HepG2 (cell line): ENCODE data around the gene C4orf36. TPM values are rescaled to one million over a fixed set of nuclear protein-coding genes. Genes with fewer than 3 reads are reported as not detected.

Experiments
- KDM5B ChIP-seq: sonication (generic); formaldehyde crosslinking; IDR thresholded peaks from 2 replicates; pipeline ENCODE4 v1.4.0; 2020; ENCODE audit warnings: missing genetic modification reagents, mild to moderate bottlenecking, borderline replicate concordance
- MTF1 ChIP-seq: sonication (generic); formaldehyde crosslinking; IDR thresholded peaks from 2 replicates; pipeline ENCODE4 v1.5.0; 2020; ENCODE audit warnings: missing genetic modification reagents
- MXD4 ChIP-seq: IDR thresholded peaks from 2 replicates; pipeline ENCODE4 v1.6.1; 2016; ENCODE audit warnings: mild to moderate bottlenecking, missing biosample characterization, missing genetic modification reagents
- MYC ChIP-seq: sonication (generic); formaldehyde crosslinking; IDR thresholded peaks from 2 replicates; pipeline ENCODE4 v1.9.0; 2021; ENCODE audit warnings: missing genetic modification reagents, borderline replicate concordance
- MYNN ChIP-seq: sonication (generic); formaldehyde crosslinking; IDR thresholded peaks from 2 replicates; pipeline ENCODE4 v1.4.0; 2020; ENCODE audit warnings: mild to moderate bottlenecking, low read depth, missing genetic modification reagents
- NFYC ChIP-seq: IDR thresholded peaks from 2 replicates; pipeline ENCODE4 v1.6.1; 2016; ENCODE audit warnings: missing genetic modification reagents, missing compliant biosample characterization
- NR2F1 ChIP-seq, 2 experiments: fragments of 450-650 bp in 1 of 2; formaldehyde crosslinking in 1 of 2; IDR thresholded peaks; 2 replicates each; pipeline versions ENCODE4 v1.5.0 to v1.6.1; 2016 to 2020; ENCODE audit warnings: mild to moderate bottlenecking in 1 of 2, missing compliant biosample characterization in 1 of 2, missing genetic modification reagents in 1 of 2, moderate library complexity in 1 of 2
- SAFB2 ChIP-seq: sonication (generic); formaldehyde crosslinking; IDR thresholded peaks from 2 replicates; pipeline ENCODE4 v1.5.1; 2020; ENCODE audit warnings: missing genetic modification reagents, low read depth, mild to moderate bottlenecking, borderline replicate concordance
- SMAD1 ChIP-seq: sonication (generic); formaldehyde crosslinking; IDR thresholded peaks from 2 replicates; pipeline ENCODE4 v1.4.0; 2020; ENCODE audit warnings: missing genetic modification reagents, low read depth, mild to moderate bottlenecking, borderline replicate concordance
- ZBTB14 ChIP-seq: sonication (generic); formaldehyde crosslinking; IDR thresholded peaks from 2 replicates; pipeline ENCODE4 v1.4.0; 2020; ENCODE audit warnings: missing genetic modification reagents
- ZBTB34 ChIP-seq: sonication (generic); formaldehyde crosslinking; IDR thresholded peaks from 2 replicates; pipeline ENCODE4 v1.8.0; 2022; ENCODE audit warnings: mild to moderate bottlenecking, missing genetic modification reagents
- ZNF235 ChIP-seq: sonication (generic); formaldehyde crosslinking; IDR thresholded peaks from 2 replicates; pipeline ENCODE4 v1.8.1; 2023; ENCODE audit warnings: mild to moderate bottlenecking, missing genetic modification reagents, borderline replicate concordance
- ZNF430 ChIP-seq: sonication (generic); formaldehyde crosslinking; IDR thresholded peaks from 2 replicates; pipeline ENCODE4 v1.9.0; 2021; ENCODE audit warnings: mild to moderate bottlenecking, missing genetic modification reagents
- ZNF501 ChIP-seq: sonication (generic); formaldehyde crosslinking; IDR thresholded peaks from 2 replicates; pipeline ENCODE4 v1.5.1; 2020; ENCODE audit warnings: mild to moderate bottlenecking, moderate library complexity, missing genetic modification reagents
- ZNF563 ChIP-seq: sonication (generic); formaldehyde crosslinking; IDR thresholded peaks from 2 replicates; pipeline ENCODE4 v1.8.0; 2022; ENCODE audit warnings: mild to moderate bottlenecking, moderate library complexity, missing genetic modification reagents
- ZNF749 ChIP-seq: sonication (generic); formaldehyde crosslinking; IDR thresholded peaks from 2 replicates; pipeline ENCODE4 v1.8.0; 2022; ENCODE audit warnings: mild to moderate bottlenecking, missing genetic modification reagents, moderate library complexity, borderline replicate concordance
- polyA plus RNA-seq, 8 experiments: library from polyadenylated mRNA; depleted of rRNA in 3 of 8; stranded (reverse) in 7 of 8; unstranded in 1 of 8; fragments of >200 nt; fragmentation: Illumina TruSeq in 4 of 8; extraction: Trizol in 4 of 8; gene quantifications; 2 replicates each; pipeline versions ENCODE4 v1.2.1 to v1.2.3, GENCODE V29; 2011 to 2016; ENCODE audit warnings: low read depth in 4 of 8, missing spikeins in 1 of 8, mixed read lengths in 1 of 8; ENCODE audit not compliant: insufficient read depth in 1 of 8
- total RNA-seq, 5 experiments: library from RNA; depleted of rRNA; stranded (reverse); fragments of >200 nt; fragmentation: Illumina TruSeq; extraction: Trizol; gene quantifications; 2 replicates each; pipeline ENCODE4 v1.2.3, GENCODE V29; 2016; ENCODE audit warnings: low read depth in 1 of 5
- TF ChIP-seq, protein P1 (sequence below): sonication (generic); formaldehyde crosslinking; IDR thresholded peaks from 2 replicates; pipeline ENCODE4 v1.8.1; 2023; ENCODE audit warnings: mild to moderate bottlenecking, moderate library complexity, missing genetic modification reagents
- TF ChIP-seq, protein P2 (sequence below): sonication (generic); formaldehyde crosslinking; IDR thresholded peaks from 2 replicates; pipeline ENCODE4 v1.4.0; 2020; ENCODE audit warnings: missing genetic modification reagents
- TF ChIP-seq, protein P3 (sequence below): sonication (generic); formaldehyde crosslinking; IDR thresholded peaks from 2 replicates; pipeline ENCODE4 v1.5.0; 2020; ENCODE audit warnings: mild to moderate bottlenecking, missing genetic modification reagents

Gene C4orf36
- total and polyA plus RNA-seq, 2 of the 13 experiments (the other 11 are each of a cell fraction or from before 2014, with no cell fraction given), result 0.63 TPM; not detected in 1

- TF ChIP-seq SAFB2 (0 out of 2 replicates have a peak, but pooled peaks have one; percentile 51), NFYC (no peak), NR2F1 (CRISPR knock-in tag; IDR thresholded peaks at IDR 0.05) (no peak), ZNF430 (CRISPR knock-in tag) (no peak), KDM5B (peak; percentile 90), SMAD1 (CRISPR knock-in tag) (0 out of 2 replicates have a peak, but pooled peaks have one; percentile 53), ZNF749 (CRISPR knock-in tag) (peak; percentile 53; the same call in 1 of the 2 replicates), MYC (CRISPR knock-in tag) (peak; percentile 72; the same call in 1 of the 2 replicates), ZNF563 (CRISPR knock-in tag) (peak; percentile 88), MTF1 (CRISPR knock-in tag) (no peak), ZNF501 (CRISPR knock-in tag) (0 out of 2 replicates have a peak, but pooled peaks have one; percentile 50), ZBTB14 (CRISPR knock-in tag) (peak; percentile 92), MYNN (CRISPR knock-in tag) (no peak), MXD4 (no peak), ZNF235 (CRISPR knock-in tag) (peak; percentile 50; the same call in 1 of the 2 replicates), ZBTB34 (CRISPR knock-in tag) (peak; percentile 26; the same call in 1 of the 2 replicates)
- TF ChIP-seq, protein P1, sequence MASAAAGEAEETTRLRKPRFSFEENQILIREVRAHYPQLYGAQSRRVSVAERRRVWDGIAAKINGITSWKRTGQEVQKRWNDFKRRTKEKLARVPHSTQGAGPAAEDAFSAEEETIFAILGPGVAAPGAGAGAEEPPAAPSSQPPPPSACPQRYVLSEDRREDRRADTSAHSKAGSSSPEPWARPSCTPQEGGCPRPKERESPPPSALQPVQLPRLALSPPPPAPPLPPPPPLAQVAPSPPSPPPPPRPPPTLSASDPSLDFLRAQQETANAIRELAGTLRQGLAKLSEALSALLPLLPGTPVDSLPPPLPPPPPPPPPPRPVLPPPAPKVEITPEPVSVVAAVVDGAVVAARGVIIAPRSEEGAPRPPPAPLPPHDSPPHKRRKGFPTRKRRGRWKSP (CRISPR knock-in tag), result peak; percentile 93
- TF ChIP-seq, protein P2, sequence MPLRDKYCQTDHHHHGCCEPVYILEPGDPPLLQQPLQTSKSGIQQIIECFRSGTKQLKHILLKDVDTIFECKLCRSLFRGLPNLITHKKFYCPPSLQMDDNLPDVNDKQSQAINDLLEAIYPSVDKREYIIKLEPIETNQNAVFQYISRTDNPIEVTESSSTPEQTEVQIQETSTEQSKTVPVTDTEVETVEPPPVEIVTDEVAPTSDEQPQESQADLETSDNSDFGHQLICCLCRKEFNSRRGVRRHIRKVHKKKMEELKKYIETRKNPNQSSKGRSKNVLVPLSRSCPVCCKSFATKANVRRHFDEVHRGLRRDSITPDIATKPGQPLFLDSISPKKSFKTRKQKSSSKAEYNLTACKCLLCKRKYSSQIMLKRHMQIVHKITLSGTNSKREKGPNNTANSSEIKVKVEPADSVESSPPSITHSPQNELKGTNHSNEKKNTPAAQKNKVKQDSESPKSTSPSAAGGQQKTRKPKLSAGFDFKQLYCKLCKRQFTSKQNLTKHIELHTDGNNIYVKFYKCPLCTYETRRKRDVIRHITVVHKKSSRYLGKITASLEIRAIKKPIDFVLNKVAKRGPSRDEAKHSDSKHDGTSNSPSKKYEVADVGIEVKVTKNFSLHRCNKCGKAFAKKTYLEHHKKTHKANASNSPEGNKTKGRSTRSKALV, result peak; percentile 95
- TF ChIP-seq, protein P3, sequence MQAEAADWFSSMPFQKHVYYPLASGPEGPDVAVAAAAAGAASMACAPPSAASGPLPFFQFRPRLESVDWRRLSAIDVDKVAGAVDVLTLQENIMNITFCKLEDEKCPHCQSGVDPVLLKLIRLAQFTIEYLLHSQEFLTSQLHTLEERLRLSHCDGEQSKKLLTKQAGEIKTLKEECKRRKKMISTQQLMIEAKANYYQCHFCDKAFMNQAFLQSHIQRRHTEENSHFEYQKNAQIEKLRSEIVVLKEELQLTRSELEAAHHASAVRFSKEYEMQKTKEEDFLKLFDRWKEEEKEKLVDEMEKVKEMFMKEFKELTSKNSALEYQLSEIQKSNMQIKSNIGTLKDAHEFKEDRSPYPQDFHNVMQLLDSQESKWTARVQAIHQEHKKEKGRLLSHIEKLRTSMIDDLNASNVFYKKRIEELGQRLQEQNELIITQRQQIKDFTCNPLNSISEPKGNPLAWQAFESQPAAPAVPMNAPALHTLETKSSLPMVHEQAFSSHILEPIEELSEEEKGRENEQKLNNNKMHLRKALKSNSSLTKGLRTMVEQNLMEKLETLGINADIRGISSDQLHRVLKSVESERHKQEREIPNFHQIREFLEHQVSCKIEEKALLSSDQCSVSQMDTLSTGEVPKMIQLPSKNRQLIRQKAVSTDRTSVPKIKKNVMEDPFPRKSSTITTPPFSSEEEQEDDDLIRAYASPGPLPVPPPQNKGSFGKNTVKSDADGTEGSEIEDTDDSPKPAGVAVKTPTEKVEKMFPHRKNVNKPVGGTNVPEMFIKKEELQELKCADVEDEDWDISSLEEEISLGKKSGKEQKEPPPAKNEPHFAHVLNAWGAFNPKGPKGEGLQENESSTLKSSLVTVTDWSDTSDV (CRISPR knock-in tag), result 0 out of 2 replicates have a peak, but pooled peaks have one; percentile 22
These were observed at the start of gene C4orf36 (continued) for GRCh38 chr4:86891762-86892635.
